A549 (cell line): ENCODE measurements around the gene CLASP1.

ENCODE experiments used
- CEBPB ChIP-seq, 2 experiments: fragments of >200 bp in 1 of 2; sonication (Bioruptor Twin) in 1 of 2; formaldehyde crosslinking in 1 of 2; IDR thresholded peaks; 2 replicates each; pipeline ENCODE4 v1.6.1; 2012 to 2016
- FOSL2 ChIP-seq, 2 experiments: fragments of 450-650 bp in 1 of 2; fragments of >200 bp in 1 of 2; sonication (Bioruptor Twin) in 1 of 2; formaldehyde crosslinking; IDR thresholded peaks; 2 replicates each; pipeline versions ENCODE4 v1.5.0 to v1.6.1; 2016 to 2020; ENCODE audit warnings: mild to moderate bottlenecking in 1 of 2, moderate library complexity in 1 of 2
- JUNB ChIP-seq: fragments of >200 bp; sonication (Bioruptor Twin); formaldehyde crosslinking; IDR thresholded peaks from 2 replicates; pipeline ENCODE4 v1.6.1; 2016
- NR3C1 ChIP-seq: fragments of >200 bp; sonication (Bioruptor Twin); formaldehyde crosslinking; IDR thresholded peaks from 3 replicates; pipeline ENCODE4 v1.6.1; 2017
- RCOR1 ChIP-seq: fragments of 150-350 bp; IDR thresholded peaks from 2 replicates; pipeline ENCODE4 v1.6.1; 2014; ENCODE audit warnings: antibody characterized with exemption, low read length, low read depth
- TF ChIP-seq, protein P1 (sequence below): fragments of >200 bp; sonication (Bioruptor Twin); formaldehyde crosslinking; IDR thresholded peaks from 3 replicates; pipeline ENCODE4 v1.5.1; 2016

DNA sequence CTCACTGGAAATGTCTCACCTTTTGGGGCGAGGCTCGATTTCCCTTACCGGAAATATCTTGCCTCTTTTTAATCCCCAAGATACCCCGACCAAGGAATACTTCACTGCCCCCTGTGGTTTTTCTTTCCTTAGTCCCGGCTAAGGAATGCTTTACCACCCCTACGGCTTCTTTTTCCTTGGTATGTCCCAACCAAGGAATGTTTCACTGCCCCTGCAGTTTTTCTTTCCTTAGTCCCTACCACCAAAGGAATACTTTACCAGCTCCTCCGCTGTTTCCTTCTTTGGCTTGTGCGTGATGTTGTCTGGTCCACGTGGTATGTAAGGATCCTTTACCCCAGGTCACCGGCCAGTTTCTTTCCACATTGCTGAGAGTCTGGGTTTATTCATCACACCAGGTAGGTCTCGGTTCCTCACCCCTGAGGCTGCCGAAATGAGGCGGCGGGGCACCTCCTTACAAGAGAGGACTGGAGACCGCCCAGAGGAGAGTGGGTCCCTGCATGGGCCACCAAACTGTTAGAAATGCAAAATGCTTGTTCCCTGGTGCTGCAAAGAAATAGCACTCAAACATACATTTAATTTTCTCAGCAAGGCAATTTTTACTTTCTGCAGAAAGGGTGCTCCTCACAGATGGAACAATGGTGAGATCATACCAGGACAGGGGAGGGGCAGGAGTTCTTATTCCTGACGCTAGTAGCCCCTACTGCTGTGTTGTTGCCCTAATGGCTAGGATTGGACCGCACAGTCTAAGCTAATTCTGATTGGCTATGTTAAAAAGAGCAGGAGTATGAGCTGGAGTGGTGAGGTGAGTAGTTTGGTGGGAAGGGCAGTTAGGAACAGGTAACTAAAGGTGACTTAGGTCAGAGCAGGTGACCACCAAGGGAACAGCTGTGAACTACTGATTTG, 33.4 kb upstream of the CLASP1 start:
- TF ChIP-seq CEBPB (IDR thresholded peaks at IDR 0.05) (no peak), NR3C1 (no peak), RCOR1 (no peak), FOSL2 (IDR thresholded peaks at IDR 0.05) (no peak), FOSL2 (CRISPR knock-in tag; IDR thresholded peaks at IDR 0.05) (no peak), JUNB (no peak)
- TF ChIP-seq, protein P1, sequence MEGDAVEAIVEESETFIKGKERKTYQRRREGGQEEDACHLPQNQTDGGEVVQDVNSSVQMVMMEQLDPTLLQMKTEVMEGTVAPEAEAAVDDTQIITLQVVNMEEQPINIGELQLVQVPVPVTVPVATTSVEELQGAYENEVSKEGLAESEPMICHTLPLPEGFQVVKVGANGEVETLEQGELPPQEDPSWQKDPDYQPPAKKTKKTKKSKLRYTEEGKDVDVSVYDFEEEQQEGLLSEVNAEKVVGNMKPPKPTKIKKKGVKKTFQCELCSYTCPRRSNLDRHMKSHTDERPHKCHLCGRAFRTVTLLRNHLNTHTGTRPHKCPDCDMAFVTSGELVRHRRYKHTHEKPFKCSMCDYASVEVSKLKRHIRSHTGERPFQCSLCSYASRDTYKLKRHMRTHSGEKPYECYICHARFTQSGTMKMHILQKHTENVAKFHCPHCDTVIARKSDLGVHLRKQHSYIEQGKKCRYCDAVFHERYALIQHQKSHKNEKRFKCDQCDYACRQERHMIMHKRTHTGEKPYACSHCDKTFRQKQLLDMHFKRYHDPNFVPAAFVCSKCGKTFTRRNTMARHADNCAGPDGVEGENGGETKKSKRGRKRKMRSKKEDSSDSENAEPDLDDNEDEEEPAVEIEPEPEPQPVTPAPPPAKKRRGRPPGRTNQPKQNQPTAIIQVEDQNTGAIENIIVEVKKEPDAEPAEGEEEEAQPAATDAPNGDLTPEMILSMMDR = no peak
